Uterus (tissue), 2 donors: ENCODE measurements around the gene LMX1A.

Experiments
- CTCF ChIP-seq, 4 experiments: fragments of 200-600 bp in 2 of 4; fragments of 450-650 bp in 2 of 4; sonication (generic) in 2 of 4; IDR thresholded peaks; one replicate each; pipeline ENCODE4 v1.5.1; 2016 to 2019; ENCODE audit warnings: antibody characterized with exemption in 4 of 4, mild to moderate bottlenecking in 2 of 4, moderate library complexity in 1 of 4
- POLR2A ChIP-seq, 2 donors: fragments of 450-650 bp; IDR thresholded peaks; one replicate each; pipeline ENCODE4 v1.6.1; 2016; ENCODE audit warnings: antibody characterized with exemption in 2 of 2, mild to moderate bottlenecking in 1 of 2, moderate library complexity in 1 of 2

- TF ChIP-seq POLR2A (IDR thresholded peaks at IDR 0.05) (no peak), CTCF (IDR thresholded peaks at IDR 0.05) (no peak)
Observed at GRCh38 chr1:165169028-165169427, 187.5 kb downstream of the LMX1A start.
